GM21390 (cell line): ENCODE measurements around the gene MYO9A.
A peak's percentile ranks its signal among the peaks of the same experiment; 100 is the strongest.
"Not testable (repeated sequence)": the region's sequence is repeated elsewhere in the genome, so short reads cannot be mapped to it uniquely, and the experiment has no call there.

Experiments used
- ATAC-seq: cut with Tn5 transposase; IDR thresholded peaks from one replicate; pipeline ENCODE4 v1.9.1; 2021; ENCODE audit not compliant: unreplicated experiment

The MYO9A gene

GRCh38 chr15:71889947-71890346 is 228.0 kb downstream of the MYO9A start:
- ATAC-seq = no peak

- ATAC-seq = peak; percentile 5
Measured at GRCh38 chr15:71889385-71889784, 228.6 kb downstream of the MYO9A start.

GRCh38 chr15:71888797-71889196 is 229.2 kb downstream of the MYO9A start:
- ATAC-seq = peak; percentile 72

GRCh38 chr15:71885390-71885789 is 232.6 kb downstream of the MYO9A start:
- ATAC-seq = no peak

- peak; percentile 82 for ATAC-seq
Measured at GRCh38 chr15:71883447-71883846, 234.5 kb downstream of the MYO9A start.

GRCh38 chr15:71880276-71880675 is 237.7 kb downstream of the MYO9A start:
- ATAC-seq = no peak

GRCh38 chr15:71874245-71874644 is 243.7 kb downstream of the MYO9A start:
- no peak for ATAC-seq

- not testable (repeated sequence) for ATAC-seq
Measured at GRCh38 chr15:71858232-71858631, 259.7 kb downstream of the MYO9A start.

- ATAC-seq = no peak
Measured at GRCh38 chr15:71853543-71853942, 264.4 kb downstream of the MYO9A start.

- no peak for ATAC-seq
Measured at GRCh38 chr15:71844916-71845315, 273.0 kb downstream of the MYO9A start.

- ATAC-seq = no peak
Measured at GRCh38 chr15:71841563-71841962, 276.4 kb downstream of the MYO9A start.

- ATAC-seq = no peak
Measured at GRCh38 chr15:71830981-71831380, 287.0 kb downstream of the MYO9A start.

GRCh38 chr15:71826196-71826595 is 291.8 kb downstream of the MYO9A start:
- no peak for ATAC-seq

GRCh38 chr15:71825021-71825730 is 292.8 kb downstream of the MYO9A start:
- no peak for ATAC-seq

- ATAC-seq = no peak
Measured at GRCh38 chr15:71823801-71824200, 294.1 kb downstream of the MYO9A start.

- ATAC-seq = no peak
Measured at GRCh38 chr15:71822890-71823630, 294.9 kb downstream of the MYO9A start.

- no peak for ATAC-seq
Measured at GRCh38 chr15:71821547-71822129, 296.3 kb downstream of the MYO9A start.

- ATAC-seq = no peak
Measured at GRCh38 chr15:71820127-71820526, 297.8 kb downstream of the MYO9A start.

- no peak for ATAC-seq
Measured at GRCh38 chr15:71817351-71817750, 300.6 kb downstream of the MYO9A start.

- no peak for ATAC-seq
Measured at GRCh38 chr15:71815301-71815700, 302.6 kb downstream of the MYO9A start.

- no peak for ATAC-seq
Measured at GRCh38 chr15:71813723-71814470, 304.1 kb downstream of the MYO9A start.
